DMS114 treated with DMSO at 0.1 percent for 48 hours (cell line): ENCODE results near the gene RAB19.
A peak's percentile ranks its signal among the peaks of the same experiment; 100 is the strongest.

ENCODE experiments used
- DNase-seq: peaks from one replicate; lab custom pipeline; 2025; ENCODE audit not compliant: unreplicated experiment; lab: John Stamatoyannopoulos, UW

Gene RAB19

GRCh38 chr7:140403878-140404564 is at the start of gene RAB19:
TSS of gene RAB19 (plus strand) at chr7:140404058. CDS start at chr7:140407647, 3,589 bp downstream.
- DNase-seq: no peak

- DNase-seq: no peak
These were observed 45.8 kb upstream of the RAB19 start for GRCh38 chr7:140358024-140358411.

GRCh38 chr7:140358412-140359051 is 45.3 kb upstream of the RAB19 start:
- DNase-seq: no peak

GRCh38 chr7:140360697-140361229 is 43.1 kb upstream of the RAB19 start:
- no peak for DNase-seq

GRCh38 chr7:140364819-140365218 is 39.0 kb upstream of the RAB19 start:
- no peak for DNase-seq

GRCh38 chr7:140367528-140367927 is 36.3 kb upstream of the RAB19 start:
- no peak for DNase-seq

GRCh38 chr7:140369294-140369693 is 34.6 kb upstream of the RAB19 start:
- no peak for DNase-seq

- no peak for DNase-seq
These were observed 28.5 kb upstream of the RAB19 start for GRCh38 chr7:140375323-140375722.

- no peak for DNase-seq
These were observed 27.7 kb upstream of the RAB19 start for GRCh38 chr7:140375892-140376730.

- DNase-seq: no peak
These were observed 19.7 kb upstream of the RAB19 start for GRCh38 chr7:140383954-140384713.

GRCh38 chr7:140384894-140385545 is 18.8 kb upstream of the RAB19 start:
- no peak for DNase-seq

GRCh38 chr7:140389445-140389844 is 14.4 kb upstream of the RAB19 start:
- DNase-seq: no peak

GRCh38 chr7:140390034-140390433 is 13.8 kb upstream of the RAB19 start:
- no peak for DNase-seq

GRCh38 chr7:140390466-140391190 is 13.2 kb upstream of the RAB19 start:
- DNase-seq: no peak

GRCh38 chr7:140391634-140392033 is 12.2 kb upstream of the RAB19 start:
- DNase-seq: no peak

GRCh38 chr7:140393756-140394306 is 10.0 kb upstream of the RAB19 start:
- no peak for DNase-seq

GRCh38 chr7:140397784-140398750 is 5.8 kb upstream of the RAB19 start, which contains the start of gene SLC37A3:
TSS of gene SLC37A3 (minus strand) at chr7:140398530. CDS start at chr7:140382526, 16,004 bp downstream.
- DNase-seq: peak; percentile 44

GRCh38 chr7:140398821-140399220 is 5.0 kb upstream of the RAB19 start:
- no peak for DNase-seq
